H1 (cell line): ENCODE measurements around the gene OR2D3. TPM values are rescaled to one million over a fixed set of nuclear protein-coding genes. Genes with fewer than 3 reads are reported as not detected.

Source experiments
- CTCF ChIA-PET: fragments of 300-600 bp; sonication (Branson Sonifier 250); formaldehyde crosslinking; loops from one replicate; lab custom pipeline; 2021; ENCODE audit not compliant: partially characterized antibody; lab: Charles Lee
- POLR2A ChIA-PET: fragments of 300-600 bp; sonication (Branson Sonifier 250); formaldehyde crosslinking; loops from one replicate; lab custom pipeline; 2021; ENCODE audit warnings: inconsistent platforms; ENCODE audit not compliant: partially characterized antibody; lab: Charles Lee
- DNase-seq, 2 experiments: peaks; one replicate each; pipeline versions ENCODE4 v3.0.0 to v3.0.0-alpha.2; 2010 to 2022; ENCODE audit warnings: low spot score in 2 of 2, low read depth in 1 of 2, mixed read lengths in 1 of 2
- FAIRE-seq: peaks from 2 replicates; lab custom pipeline; 2011; peaks lifted over from hg19 to GRCh38; lab: Jason Lieb, UNC
- H2AFZ ChIP-seq: 2 replicates; pipeline ENCODE4 v1.8.1; 2012; ENCODE audit warnings: low read length, inconsistent platforms
- H2AK5ac ChIP-seq: 2 replicates; pipeline ENCODE4 v1.6.1; 2013; ENCODE audit warnings: low read depth, low read length
- H2BK120ac ChIP-seq: replicated peaks from 2 replicates; pipeline ENCODE3; 2013; ENCODE audit warnings: low read depth, low read length, inconsistent platforms
- H2BK12ac ChIP-seq: 2 replicates; pipeline ENCODE4 v1.6.1; 2013; ENCODE audit warnings: low read depth, low read length
- H2BK15ac ChIP-seq: 2 replicates; pipeline ENCODE4 v1.6.1; 2013; ENCODE audit warnings: low read length
- H2BK20ac ChIP-seq: 2 replicates; pipeline ENCODE4 v1.6.1; 2013; ENCODE audit warnings: low read length
- H2BK5ac ChIP-seq: 2 replicates; pipeline ENCODE4 v1.6.1; 2013; ENCODE audit warnings: low read depth, low read length
- H3K14ac ChIP-seq: 2 replicates; pipeline ENCODE4 v1.6.1; 2013; ENCODE audit warnings: inconsistent platforms; ENCODE audit not compliant: insufficient read length
- H3K18ac ChIP-seq: 2 replicates; pipeline ENCODE4 v1.6.1; 2013; ENCODE audit warnings: low read length; ENCODE audit errors: extremely low read depth
- H3K23ac ChIP-seq: 2 replicates; pipeline ENCODE4 v1.6.1; 2013; ENCODE audit warnings: inconsistent platforms; ENCODE audit not compliant: insufficient read length
- H3K23me2 ChIP-seq: 2 replicates; pipeline ENCODE4 v1.6.1; 2013; ENCODE audit warnings: low read depth, low read length
- H3K27ac ChIP-seq: 2 replicates; pipeline ENCODE4 v1.6.1; 2011; ENCODE audit warnings: low read depth, low read length, inconsistent platforms
- H3K27me3 ChIP-seq, 4 experiments: replicated peaks in 1 of 4; 1 replicate in 1 of 4; 2 replicates in 3 of 4; pipeline versions ENCODE4 v1.6.1 to v1.8.1; 2011 to 2013; ENCODE audit warnings: low read length in 3 of 4, mild to moderate bottlenecking in 3 of 4, inconsistent platforms in 2 of 4, mixed read lengths in 2 of 4, moderate library complexity in 1 of 4; ENCODE audit not compliant: control insufficient read depth in 3 of 4, insufficient read depth in 3 of 4; ENCODE audit errors: extremely low read depth in 1 of 4
- H3K36me3 ChIP-seq, 4 experiments: 2 replicates each; pipeline versions ENCODE4 v1.6.1 to v1.8.1; 2011 to 2013; ENCODE audit warnings: mild to moderate bottlenecking in 4 of 4, low read length in 3 of 4, moderate library complexity in 2 of 4, control low read depth in 1 of 4, inconsistent platforms in 1 of 4; ENCODE audit not compliant: insufficient read depth in 4 of 4, control insufficient read depth in 2 of 4
- H3K4ac ChIP-seq: replicated peaks from 2 replicates; pipeline ENCODE3; 2013; ENCODE audit warnings: low read length, low read depth, mixed read lengths, inconsistent platforms; ENCODE audit not compliant: insufficient read length
- H3K4me1 ChIP-seq, 4 experiments: replicated peaks in 1 of 4; 1 replicate in 1 of 4; 2 replicates in 3 of 4; pipeline versions ENCODE4 v1.6.1 to v1.8.1; 2011 to 2013; ENCODE audit warnings: low read length in 3 of 4, inconsistent platforms in 2 of 4, mixed read lengths in 1 of 4; ENCODE audit not compliant: insufficient read depth in 4 of 4, control insufficient read depth in 3 of 4
- H3K4me2 ChIP-seq, 2 experiments: 2 replicates each; pipeline versions ENCODE4 v1.6.1 to v1.8.1; 2011 to 2013; ENCODE audit warnings: low read depth in 2 of 2, low read length in 2 of 2, control low read depth in 1 of 2, inconsistent platforms in 1 of 2, mild to moderate bottlenecking in 1 of 2; ENCODE audit not compliant: insufficient read depth in 1 of 2
- H3K4me3 ChIP-seq, 4 experiments: fragments of 200-600, 300-600 bp in 1 of 4; sonication (generic), shearing (Covaris generic), sonication (Bioruptor Twin) in 1 of 4; 2 replicates each; pipeline versions ENCODE4 v1.5.1 to v1.8.1; 2011 to 2016; ENCODE audit warnings: low read length in 4 of 4, low read depth in 3 of 4, control low read depth in 2 of 4, inconsistent platforms in 2 of 4, mild to moderate bottlenecking in 2 of 4, mixed read lengths in 1 of 4, moderate library complexity in 1 of 4; ENCODE audit not compliant: insufficient read depth in 2 of 4; ENCODE audit errors: extremely low read depth in 1 of 4
- H3K56ac ChIP-seq: replicated peaks from 2 replicates; pipeline ENCODE3; 2013; ENCODE audit warnings: low read depth, mild to moderate bottlenecking, mixed read lengths, low read length, inconsistent platforms; ENCODE audit not compliant: insufficient read length
- H3K79me1 ChIP-seq: 2 replicates; pipeline ENCODE4 v1.6.1; 2013; ENCODE audit warnings: low read depth, low read length, control low read depth
- H3K79me2 ChIP-seq, 2 experiments: 2 replicates each; pipeline versions ENCODE4 v1.6.1 to v1.8.1; 2012 to 2013; ENCODE audit warnings: low read length in 2 of 2, mild to moderate bottlenecking in 2 of 2, inconsistent platforms in 1 of 2; ENCODE audit not compliant: insufficient read depth in 2 of 2, control insufficient read depth in 1 of 2
- H3K9ac ChIP-seq, 4 experiments: replicated peaks in 1 of 4; 1 replicate in 1 of 4; 2 replicates in 3 of 4; pipeline versions ENCODE4 v1.6.1 to v1.8.1; 2011 to 2013; ENCODE audit warnings: low read depth in 3 of 4, low read length in 3 of 4, control low read depth in 2 of 4, mild to moderate bottlenecking in 2 of 4, moderate library complexity in 2 of 4, inconsistent platforms in 1 of 4; ENCODE audit errors: extremely low read depth in 1 of 4
- H3K9me3 ChIP-seq, 2 experiments: 2 replicates each; pipeline versions ENCODE4 v1.6.1 to v1.8.1; 2012 to 2013; ENCODE audit warnings: mild to moderate bottlenecking in 2 of 2, moderate library complexity in 2 of 2, control low read depth in 1 of 2, inconsistent platforms in 1 of 2, low read depth in 1 of 2, low read length in 1 of 2, mixed read lengths in 1 of 2; ENCODE audit not compliant: insufficient read depth in 2 of 2
- H4K20me1 ChIP-seq, 2 experiments: replicated peaks in 1 of 2; 2 replicates each; pipeline versions ENCODE3 to v1.8.1; 2011 to 2013; ENCODE audit warnings: inconsistent platforms in 2 of 2, low read length in 2 of 2, mild to moderate bottlenecking in 1 of 2; ENCODE audit not compliant: insufficient read depth in 2 of 2, control insufficient read depth in 1 of 2
- H4K5ac ChIP-seq: 2 replicates; pipeline ENCODE4 v1.6.1; 2013; ENCODE audit warnings: low read length, low read depth, mixed read lengths, inconsistent platforms; ENCODE audit not compliant: insufficient read length
- H4K8ac ChIP-seq: 2 replicates; pipeline ENCODE4 v1.8.0; 2013; ENCODE audit warnings: mild to moderate bottlenecking, moderate library complexity, low read length, inconsistent platforms; ENCODE audit not compliant: insufficient read depth; ENCODE audit errors: extremely low read depth
- H4K91ac ChIP-seq: replicated peaks from 2 replicates; pipeline ENCODE3; 2013; ENCODE audit warnings: low read length, mixed read lengths, inconsistent platforms; ENCODE audit not compliant: insufficient read length
- JUND ChIP-seq: IDR thresholded peaks from 2 replicates; pipeline ENCODE4 v1.6.1; 2011; ENCODE audit warnings: mild to moderate bottlenecking, improper control_type of control experiment, low read length
- RAD21 ChIP-seq, 2 experiments: IDR thresholded peaks in 1 of 2; conservative IDR thresholded peaks in 1 of 2; 2 replicates each; pipeline ENCODE4 v1.6.1; 2011; ENCODE audit warnings: low read depth in 2 of 2, low read length in 2 of 2, improper control_type of control experiment in 1 of 2, inconsistent platforms in 1 of 2, mild to moderate bottlenecking in 1 of 2, moderate library complexity in 1 of 2
- WGBS, 2 experiments: shearing (Covaris generic) in 1 of 2; methylation state at CpG; one replicate each; pipeline versions ENCODE4 v1.1.6 to v1.1.7; 2013 to 2015; ENCODE audit warnings: low lambda C conversion rate in 2 of 2, mixed read lengths in 2 of 2, inconsistent platforms in 1 of 2, low coverage in 1 of 2, missing lambda C conversion rate in 1 of 2; ENCODE audit not compliant: insufficient replicate concordance in 2 of 2, insufficient coverage in 1 of 2, insufficient read length in 1 of 2; ENCODE audit errors: extremely low coverage in 1 of 2, missing lambda C conversion rate in 1 of 2; 5-methylcytosine and 5-hydroxymethylcytosine counted together
- polyA plus RNA-seq, 7 experiments: library from polyadenylated mRNA; depleted of rRNA in 3 of 7; stranded (reverse) in 5 of 7; unstranded in 2 of 7; fragments of >200 nt in 5 of 7; fragments of 200-250 nt in 2 of 7; gene quantifications; 1 replicate in 5 of 7; 2 replicates in 1 of 7; 4 replicates in 1 of 7; pipeline versions ENCODE4 v1.2.1 to v1.2.3, GENCODE V29; 2011 to 2013; ENCODE audit warnings: missing spikeins in 2 of 7, mixed read lengths in 2 of 7
- total RNA-seq: library from RNA; stranded (reverse); fragmentation: NEBNext Ultra II Directional; extraction: Animal tissue kit (Norgen Biotek cat#: 25700); gene quantifications from 2 replicates; pipeline ENCODE4 v1.2.1, GENCODE V29; 2021

The OR2D3 gene
- total and polyA plus RNA-seq, 2 of the 8 experiments (the other 6 are each of a cell fraction or from before 2014, with no cell fraction given) = not detected

DNA sequence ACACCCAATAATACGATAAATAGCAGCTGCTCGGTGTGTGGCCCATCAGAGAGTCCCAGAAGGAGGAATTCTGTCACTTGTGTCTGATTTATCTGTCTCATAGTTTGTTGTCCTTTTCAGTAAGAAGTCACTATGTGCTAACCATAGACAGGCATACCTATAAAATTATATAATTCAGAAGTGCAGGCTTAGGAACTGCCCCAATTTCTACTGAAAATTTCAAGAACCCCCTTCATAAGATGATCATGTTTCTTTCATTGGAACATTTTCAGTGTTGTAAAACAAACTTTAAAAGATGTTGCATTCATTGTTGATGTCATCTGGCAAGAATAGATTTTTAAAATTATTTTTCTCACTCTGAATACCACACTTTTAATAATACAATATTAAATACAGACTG lies 28.4 kb upstream of the OR2D3 start, which contains the start of gene OR2D2:
Gene OR2D2 (minus strand): TSS at position 101 of the 400 bp plus-strand sequence. CDS start 0 bp downstream, at position 101.
- peaks cover 0 to 1% (median 0%) of the 10 kb centered on the region in 4 experiments; a peak in 1 of 7 replicates for H3K27me3 ChIP-seq
- no peak within 1 kb of the TSS for H3K56ac ChIP-seq
- H2BK5ac ChIP-seq = no peak within 1 kb of the TSS
- ChIA-PET CTCF (no interaction called here), POLR2A (no interaction called here)
- H2BK15ac ChIP-seq = no peak within 1 kb of the TSS
- no peak within 1 kb of the TSS for H3K23ac ChIP-seq
- no peaks in the 10 kb centered on the region for H3K4me1 ChIP-seq
- H4K8ac ChIP-seq = no peak within 1 kb of the TSS
- H3K79me2 ChIP-seq = no peaks in the 10 kb centered on the region
- WGBS, 2 experiments = 90% methylated on average over 2 of the region's 2 CpGs; no CpG with 5 or more reads in 1 of the 2 experiments
- no peak within 1 kb of the TSS for H2AFZ ChIP-seq
- peak within 1 kb of the TSS; percentile 48; the same call in 1 of the 2 replicates for H2AK5ac ChIP-seq
- H3K9ac ChIP-seq = no peak within 1 kb of the TSS
- H3K27ac ChIP-seq = no peak within 1 kb of the TSS
- DNase-seq = no peak
- no peaks in the 10 kb centered on the region for H3K9me3 ChIP-seq
- H3K4ac ChIP-seq = no peak within 1 kb of the TSS
- no peaks in the 10 kb centered on the region for H3K36me3 ChIP-seq
- H2BK120ac ChIP-seq = no peak within 1 kb of the TSS
- H2BK12ac ChIP-seq = no peak within 1 kb of the TSS
- no peaks in the 10 kb centered on the region for H3K79me1 ChIP-seq
- H4K91ac ChIP-seq = no peak within 1 kb of the TSS
- no peak within 1 kb of the TSS for H2BK20ac ChIP-seq
- no peaks in the 10 kb centered on the region for H4K20me1 ChIP-seq
- no peaks in the 10 kb centered on the region for H3K23me2 ChIP-seq
- no peak for FAIRE-seq
- H4K5ac ChIP-seq = no peak within 1 kb of the TSS
- no peak within 1 kb of the TSS for H3K14ac ChIP-seq
- H3K18ac ChIP-seq = no peak within 1 kb of the TSS
- H3K4me3 ChIP-seq = no peak within 1 kb of the TSS
- H3K4me2 ChIP-seq = no peak within 1 kb of the TSS
- TF ChIP-seq RAD21 (IDR thresholded peaks at IDR 0.05 in 1 of 2, conservative IDR thresholded peaks at IDR 0.05 in 1 of 2; ENCODE audit: low read depth in 2 of 2, low read length in 2 of 2) (no peak), JUND (no peak)
